ENCODE results near the gene LEP.

- no peak for TF ChIP-seq POLR2A (IDR thresholded peaks at IDR 0.05)
- no peak for TF ChIP-seq CTCF (IDR thresholded peaks at IDR 0.05)
Measured at GRCh38 chr7:128270826-128271272, 29.8 kb downstream of the LEP start.

Data from esophagus squamous epithelium (tissue), 4 donors.